PFSK-1 (cell line): Measurements from ENCODE around the gene PALMD.

Experiments
- FOXP2 ChIP-seq: optimal IDR thresholded peaks from 2 replicates; pipeline ENCODE3; 2011; ENCODE audit warnings: borderline replicate concordance, control low read depth, inconsistent platforms; ENCODE audit not compliant: insufficient read depth; ENCODE audit errors: extremely low read length, extremely low read depth
- POLR2AphosphoS5 ChIP-seq: IDR thresholded peaks from 2 replicates; pipeline ENCODE4 v1.6.1; 2012; ENCODE audit warnings: low read depth, mild to moderate bottlenecking, control low read depth, low read length, moderate library complexity
- REST ChIP-seq, 2 experiments: IDR thresholded peaks; 2 replicates each; pipeline versions ENCODE4 v1.6.1 to v1.8.0; 2011 to 2012; ENCODE audit warnings: low read depth in 2 of 2, low read length in 2 of 2, control low read depth in 1 of 2, inconsistent platforms in 1 of 2, mild to moderate bottlenecking in 1 of 2, moderate library complexity in 1 of 2; ENCODE audit not compliant: insufficient read depth in 1 of 2
- SIN3A ChIP-seq: IDR thresholded peaks from 2 replicates; pipeline ENCODE4 v1.6.1; 2012; ENCODE audit warnings: mild to moderate bottlenecking, low read length, moderate library complexity, borderline replicate concordance; ENCODE audit not compliant: insufficient read depth
- TAF1 ChIP-seq: IDR thresholded peaks from 2 replicates; pipeline ENCODE4 v1.6.1; 2012; ENCODE audit warnings: low read length, control low read depth, borderline replicate concordance; ENCODE audit not compliant: insufficient read depth

PALMD gene

GRCh38 chr1:99601208-99601607 lies 44.7 kb upstream of the PALMD start:
- TF ChIP-seq REST (IDR thresholded peaks at IDR 0.05; ENCODE audit: insufficient read depth in 1 of 2, low read depth in 2 of 2, low read length in 2 of 2) (no peak), POLR2AphosphoS5 (no peak), FOXP2 (no peak), TAF1 (no peak), SIN3A (no peak)

GRCh38 chr1:99601709-99602403 lies 44.1 kb upstream of the PALMD start:
- no peak for TF ChIP-seq POLR2AphosphoS5
- no peak for TF ChIP-seq FOXP2
- TF ChIP-seq SIN3A, result no peak
- no peak for TF ChIP-seq REST (IDR thresholded peaks at IDR 0.05; ENCODE audit: insufficient read depth in 1 of 2, low read depth in 2 of 2, low read length in 2 of 2)
- no peak for TF ChIP-seq TAF1

- TF ChIP-seq FOXP2 (no peak), POLR2AphosphoS5 (no peak), REST (IDR thresholded peaks at IDR 0.05; ENCODE audit: insufficient read depth in 1 of 2, low read depth in 2 of 2, low read length in 2 of 2) (no peak), SIN3A (no peak), TAF1 (no peak)
Observed at GRCh38 chr1:99602404-99602969, 43.4 kb upstream of the PALMD start.

- TF ChIP-seq REST (IDR thresholded peaks at IDR 0.05; ENCODE audit: insufficient read depth in 1 of 2, low read depth in 2 of 2, low read length in 2 of 2) (no peak), SIN3A (no peak), TAF1 (no peak), POLR2AphosphoS5 (no peak), FOXP2 (no peak)
Observed at GRCh38 chr1:99603699-99604560, 42.0 kb upstream of the PALMD start.
